ENCODE results near the gene RSPRY1.
"Not testable (repeated sequence)": the region's sequence is repeated elsewhere in the genome, so short reads cannot be mapped to it uniquely, and the experiment has no call there.

Gene RSPRY1

DNA sequence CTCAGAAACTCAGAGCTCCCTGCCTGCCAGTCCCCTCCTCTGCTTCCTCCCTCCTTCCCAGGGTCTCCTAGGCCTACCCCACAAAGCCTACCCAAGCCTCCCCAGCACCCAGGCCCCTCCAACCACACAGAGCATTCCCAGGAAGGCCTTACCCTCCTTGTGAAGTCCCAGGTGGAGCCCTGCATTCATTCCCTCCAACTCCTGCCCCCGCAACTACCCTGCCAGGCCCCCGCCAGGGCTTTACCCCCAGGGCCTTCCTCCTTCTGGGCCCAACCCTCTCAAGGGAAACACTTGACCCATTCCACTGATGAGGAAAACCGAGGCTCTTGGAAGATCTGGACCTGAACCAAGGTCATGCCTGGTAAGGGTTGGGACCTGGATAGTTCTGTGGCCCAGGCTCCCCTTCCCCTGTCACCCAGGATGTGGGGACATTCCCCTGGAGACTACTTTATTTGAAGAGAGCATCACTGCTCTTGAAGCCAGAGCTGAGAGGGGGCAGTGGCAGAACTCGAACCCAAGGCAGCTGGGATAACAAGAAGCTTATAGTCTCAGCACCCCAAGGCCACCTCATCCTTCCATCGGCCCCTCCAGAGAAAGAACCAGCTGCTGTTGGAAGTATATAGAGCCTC lies 85.9 kb downstream of the RSPRY1 start:
- no peak for DNase-seq (ENCODE audit: low read depth)

DNA sequence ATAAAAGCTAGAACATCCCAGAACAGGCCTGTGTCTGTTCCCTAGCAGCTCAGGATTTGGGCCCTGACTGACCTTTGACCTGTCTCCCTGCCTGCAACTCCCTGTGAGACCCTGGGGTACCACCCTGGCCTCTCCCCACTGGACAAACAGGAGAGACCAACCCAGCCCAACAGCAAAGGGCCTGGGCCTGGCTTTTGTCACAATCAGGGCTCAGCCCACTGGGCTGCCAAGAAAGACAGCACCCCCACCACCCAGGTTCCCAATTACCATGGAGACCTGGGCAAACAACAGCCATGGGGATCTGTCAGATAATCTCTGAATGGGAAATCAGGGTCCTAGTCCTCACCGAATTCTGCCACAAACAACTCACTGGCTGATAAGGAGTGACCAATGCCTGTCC lies 87.2 kb downstream of the RSPRY1 start:
- no peak for DNase-seq (ENCODE audit: low read depth)

DNA sequence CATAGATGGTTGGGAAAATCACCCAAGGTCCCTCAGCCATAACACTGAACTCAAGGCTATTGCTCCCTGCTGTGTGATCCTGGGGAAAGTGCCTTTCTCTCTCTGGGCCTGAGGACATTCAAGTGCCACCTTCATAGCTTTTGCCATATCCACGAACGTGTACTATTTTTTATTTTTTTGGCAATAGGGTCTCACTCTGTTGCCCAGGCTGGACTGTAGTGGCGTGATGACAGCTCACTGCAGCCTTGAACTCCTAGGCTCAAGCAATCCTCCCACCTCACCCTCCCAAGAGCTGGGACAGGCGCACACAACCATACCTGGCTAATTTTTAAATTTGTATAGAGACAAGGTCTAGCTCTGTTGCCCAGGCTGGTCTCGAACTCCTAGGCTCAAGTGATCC lies 87.7 kb downstream of the RSPRY1 start:
- DNase-seq (ENCODE audit: low read depth), result no peak

DNA sequence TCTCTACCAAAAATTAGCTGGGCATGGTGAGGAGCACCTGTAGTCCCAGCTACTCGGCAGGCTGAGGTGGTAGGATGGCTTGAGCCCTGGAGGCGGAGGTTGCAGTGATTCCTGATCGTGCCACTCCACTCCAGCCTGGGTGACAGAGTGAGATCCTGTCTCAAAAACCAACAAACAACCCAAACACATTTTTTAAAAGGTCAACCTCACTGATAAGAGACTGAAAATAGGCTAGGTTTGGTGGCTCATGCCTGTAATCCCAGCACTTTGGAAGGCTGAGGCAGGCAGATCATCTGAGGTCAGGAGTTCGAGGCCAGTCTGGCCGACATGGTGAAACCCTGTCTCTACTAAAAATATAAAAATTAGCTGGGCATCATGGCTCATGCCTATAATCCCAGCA lies 89.8 kb downstream of the RSPRY1 start:
- not testable (repeated sequence) for DNase-seq (ENCODE audit: low read depth)

DNA sequence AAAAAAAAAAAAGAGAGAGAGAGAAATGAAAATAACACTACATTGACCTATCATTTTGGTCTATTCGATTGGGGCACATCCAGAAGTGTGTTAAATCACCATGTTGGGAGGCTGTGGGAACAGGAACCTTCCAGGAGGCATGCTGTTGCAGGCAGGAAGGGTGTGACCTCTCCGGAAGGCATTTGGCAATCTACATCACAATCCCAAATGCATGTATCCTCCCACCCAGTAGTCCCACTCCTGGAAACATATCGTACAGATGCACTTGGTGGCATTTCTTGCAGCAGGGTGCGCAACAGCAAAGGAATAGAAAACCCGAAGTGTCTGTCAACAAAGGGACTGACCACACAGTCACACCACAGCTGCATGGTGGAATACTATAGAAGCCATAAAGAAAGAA lies 90.5 kb downstream of the RSPRY1 start:
- DNase-seq (ENCODE audit: low read depth), result no peak

DNA sequence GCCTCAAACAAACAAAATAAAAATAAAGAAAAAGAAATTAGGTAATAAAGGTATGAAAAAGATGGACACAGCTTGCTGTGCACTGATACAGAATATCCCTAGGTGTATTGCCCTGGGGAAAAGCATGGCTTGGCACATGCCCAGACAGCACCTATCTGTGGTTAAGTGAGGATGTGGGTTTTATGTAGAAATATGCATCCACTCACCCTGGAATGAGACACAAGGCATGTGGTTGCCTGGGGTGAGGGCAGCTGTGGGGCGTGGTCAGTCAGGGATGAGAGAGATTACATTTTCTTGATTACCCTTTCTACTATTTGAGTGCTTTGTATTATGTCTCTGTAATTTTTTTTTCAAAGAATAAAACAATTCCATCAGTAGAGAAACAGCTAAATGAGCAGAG lies 91.5 kb downstream of the RSPRY1 start:
- peak; percentile 29 for DNase-seq (ENCODE audit: low read depth)

DNA sequence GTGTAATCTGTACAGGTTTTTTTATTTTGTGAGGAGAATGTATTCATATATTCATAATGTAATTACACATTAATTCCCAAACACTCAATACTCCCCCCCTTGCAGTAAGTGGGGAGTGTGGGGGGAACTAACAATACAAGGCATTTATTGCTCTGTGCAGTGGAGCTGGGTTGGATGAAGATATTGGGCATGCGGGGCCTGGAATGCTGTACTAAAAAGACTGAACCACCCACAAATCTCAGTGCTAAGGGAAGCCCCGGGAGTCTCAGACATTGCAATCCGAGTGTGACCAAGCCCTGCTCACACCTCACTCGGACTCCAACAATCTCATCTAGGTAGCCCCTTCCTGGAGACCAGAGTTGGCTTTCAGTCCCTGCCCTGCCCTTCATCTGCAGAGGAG lies 92.4 kb downstream of the RSPRY1 start:
- DNase-seq (ENCODE audit: low read depth), result no peak

DNA sequence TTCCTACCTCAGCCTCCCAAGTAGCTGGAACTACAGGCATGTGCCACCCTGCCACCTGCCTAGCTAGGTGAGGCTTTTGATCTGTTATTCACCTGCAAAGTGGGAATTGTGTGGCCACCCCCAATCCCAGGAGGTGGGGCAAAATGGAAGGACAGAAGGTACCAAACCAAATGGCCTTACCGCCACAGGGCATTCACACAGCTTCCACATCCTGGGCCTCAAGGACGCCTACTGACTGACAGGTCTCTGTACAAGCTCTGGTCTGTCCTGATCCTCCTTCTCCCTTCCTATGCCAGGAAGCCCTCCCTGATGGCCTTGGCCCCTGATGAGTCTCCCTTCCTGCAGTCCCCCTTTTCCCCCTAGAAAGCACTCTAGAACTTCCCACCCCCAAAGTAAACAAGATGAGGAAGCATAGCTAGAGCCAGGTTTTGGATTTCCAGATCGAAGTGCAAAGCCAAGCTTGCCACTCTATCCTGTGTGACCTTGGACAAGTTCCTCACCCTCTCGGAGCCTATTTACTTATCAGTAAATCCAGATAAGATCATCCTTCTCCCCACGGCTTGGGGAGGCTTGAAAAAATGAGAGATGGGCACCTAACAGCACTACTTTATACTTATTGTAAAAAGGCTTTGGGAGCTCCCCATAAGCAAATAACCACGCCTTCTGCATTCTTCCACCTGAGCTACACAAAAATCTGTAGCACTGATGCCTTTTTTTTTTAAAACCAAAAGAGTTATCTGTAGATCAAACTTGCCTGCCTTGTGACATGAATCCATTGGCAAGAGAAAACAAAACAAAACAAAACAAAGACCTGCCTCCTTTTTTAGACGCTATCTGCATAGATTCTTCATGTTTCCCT lies 93.9 kb downstream of the RSPRY1 start:
- no peak for DNase-seq (ENCODE audit: low read depth)

DNA sequence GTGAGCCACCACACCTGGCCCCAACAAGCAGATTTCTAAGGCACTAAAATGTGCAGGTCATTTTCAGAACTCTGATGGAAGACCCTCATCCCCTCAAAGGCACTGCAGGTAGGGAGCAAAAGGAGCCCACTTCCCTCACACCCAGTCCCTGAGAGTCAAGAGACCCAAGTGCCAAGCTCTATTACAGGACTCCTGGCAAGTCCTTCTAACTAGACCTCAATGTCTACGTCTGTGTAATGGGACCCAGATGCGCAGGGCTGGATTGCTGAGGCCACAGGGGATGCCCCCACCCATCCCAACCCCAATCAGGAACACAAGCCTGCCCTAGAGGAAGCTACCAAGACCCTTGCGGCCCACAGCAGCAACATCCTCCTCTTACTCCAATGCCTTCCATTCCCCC lies 95.7 kb downstream of the RSPRY1 start:
- no peak for DNase-seq (ENCODE audit: low read depth)

DNA sequence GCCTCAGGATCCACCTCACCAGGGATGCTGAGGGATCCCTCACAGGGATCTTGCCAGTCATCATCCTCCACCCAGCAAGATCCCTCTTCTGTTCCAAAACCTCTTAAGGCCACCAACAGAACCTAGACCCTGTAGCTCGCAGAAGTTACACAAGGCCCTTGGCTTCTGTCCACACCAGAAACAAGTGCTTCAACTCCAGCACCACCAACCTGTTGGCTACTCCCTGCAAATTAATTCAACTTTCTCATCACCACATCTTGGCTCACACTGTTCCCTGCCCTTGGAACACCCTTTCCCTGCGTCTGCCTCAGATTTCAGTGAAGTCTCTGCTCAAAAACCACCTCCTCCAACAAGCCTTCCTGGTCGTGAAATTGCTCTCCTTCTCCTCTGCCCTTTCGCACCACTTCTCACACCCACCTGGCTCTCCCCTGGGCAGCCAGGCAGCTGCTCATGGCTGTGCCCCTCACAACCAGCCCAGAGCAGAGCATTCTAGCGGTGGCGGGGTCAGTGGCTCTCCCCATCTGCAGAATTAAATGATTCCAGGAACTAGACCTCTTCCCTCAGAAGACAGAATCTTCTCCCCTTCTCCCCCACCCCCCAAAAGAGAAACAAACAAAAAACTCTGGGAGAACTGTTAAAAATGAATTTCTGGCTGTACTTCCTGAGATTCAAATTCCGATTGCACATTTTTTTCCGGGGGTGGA lies 96.5 kb downstream of the RSPRY1 start:
- DNase-seq (ENCODE audit: low read depth), result no peak

DNA sequence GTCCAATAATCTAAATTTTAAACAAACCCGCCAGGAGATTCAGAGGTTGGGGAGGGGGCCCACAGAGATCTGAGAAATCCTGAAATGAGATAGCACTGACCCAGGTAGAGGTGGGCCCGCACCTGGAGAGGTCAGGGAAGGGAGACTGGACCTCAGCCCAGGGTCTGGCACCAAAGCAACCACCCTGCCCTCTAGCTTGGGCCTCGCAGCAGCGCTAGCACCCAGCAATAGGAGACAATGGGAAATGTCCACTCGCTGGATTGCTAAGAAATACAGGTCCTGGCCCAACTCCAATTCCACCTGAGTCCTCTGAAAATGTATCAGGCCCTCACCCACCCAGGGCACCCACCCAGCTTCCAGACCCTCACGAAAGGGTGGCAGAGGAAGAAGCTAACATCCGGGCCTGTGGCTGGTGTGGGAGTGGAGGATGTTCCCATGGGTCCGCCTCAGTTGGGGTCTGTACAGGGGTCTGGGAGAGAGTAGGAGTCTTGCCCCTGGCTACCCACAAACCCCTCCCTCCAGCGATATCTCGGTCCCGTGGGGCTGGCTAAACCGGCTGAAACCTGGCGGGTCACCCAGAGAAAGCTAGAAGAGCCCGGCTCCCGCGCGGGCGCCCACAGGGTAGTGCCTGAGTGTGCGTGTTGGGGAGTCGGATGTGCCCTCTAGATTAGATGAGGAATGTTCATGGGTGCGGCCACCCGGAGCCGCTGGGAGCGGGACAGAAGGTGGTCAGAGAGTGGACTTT lies 97.3 kb downstream of the RSPRY1 start:
- DNase-seq (ENCODE audit: low read depth), result no peak

DNA sequence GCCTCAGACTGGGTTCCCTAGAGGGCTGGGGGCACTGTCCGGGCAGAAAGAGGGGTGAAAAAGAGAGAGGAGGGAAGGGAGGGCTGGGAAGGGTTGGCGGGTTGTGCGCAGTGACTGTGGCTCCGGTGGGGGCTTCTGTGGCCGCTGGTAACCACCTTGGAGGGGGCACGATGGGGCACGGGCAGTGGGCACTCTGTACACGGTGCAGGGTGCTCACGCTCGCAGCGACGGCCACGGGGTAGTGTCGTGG lies 97.8 kb downstream of the RSPRY1 start:
- no peak for DNase-seq (ENCODE audit: low read depth)

DNA sequence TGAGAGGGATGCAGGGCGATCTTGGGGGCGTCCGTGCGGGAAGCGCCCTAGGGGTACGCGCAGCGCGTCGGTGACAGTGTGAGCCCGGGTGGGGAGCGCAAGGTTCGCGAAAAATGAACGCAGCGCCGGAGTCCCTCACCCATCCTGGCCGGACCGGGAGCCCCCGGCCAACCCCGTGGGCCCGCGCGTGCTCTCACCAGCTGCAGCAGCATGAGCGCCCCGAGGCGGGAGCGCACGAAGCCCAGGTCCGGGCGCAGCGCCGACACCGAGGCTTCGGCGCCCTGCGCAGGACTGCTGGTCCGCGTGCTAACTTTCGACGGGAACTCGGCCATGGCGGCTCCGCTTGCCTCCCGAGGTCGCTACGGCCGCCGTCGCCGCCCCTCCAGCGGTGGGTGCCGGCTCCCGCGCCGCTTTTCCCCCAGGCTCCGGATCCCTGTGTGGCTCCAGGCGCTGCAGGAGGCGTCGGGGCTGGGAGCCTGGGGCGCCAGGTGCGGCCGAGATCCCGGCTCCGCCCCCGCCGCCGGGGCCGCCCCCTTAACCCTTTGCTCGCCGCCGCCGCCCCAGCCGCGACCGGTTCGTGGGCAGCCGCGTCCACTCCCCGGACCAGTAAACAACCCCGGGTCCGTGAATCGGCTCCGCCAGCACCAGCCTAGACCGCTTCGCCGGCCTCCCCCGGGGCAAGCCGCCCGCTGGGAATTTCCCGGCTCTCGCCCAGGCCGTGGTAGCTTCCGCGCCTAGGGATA lies 98.3 kb downstream of the RSPRY1 start, which contains the start of gene PLLP:
PLLP (minus strand) TSS at position 464 of the 743 bp plus-strand sequence; CDS start at position 332, 132 bp downstream.
- DNase-seq (ENCODE audit: low read depth), result peak; percentile 19

DNA sequence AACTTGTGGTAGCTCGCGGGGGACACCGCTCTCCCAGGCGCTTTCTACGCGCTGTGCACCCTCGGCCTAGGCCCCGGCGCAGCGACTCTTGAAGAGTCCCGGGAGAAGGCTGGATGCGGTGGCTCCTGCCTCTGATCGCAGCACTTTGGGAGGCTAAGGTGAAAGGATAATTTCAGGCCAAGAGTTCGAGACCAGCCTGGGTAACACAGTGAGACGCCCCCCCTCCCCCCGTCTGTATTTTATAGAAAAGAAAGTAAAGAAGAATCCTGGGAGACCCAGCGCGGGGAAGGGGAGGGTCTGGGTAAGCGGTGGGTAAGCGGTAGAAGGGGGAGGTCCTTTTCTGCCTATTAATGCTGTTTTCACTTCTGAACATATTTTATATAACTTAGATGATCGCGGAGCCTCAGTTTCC lies 98.8 kb downstream of the RSPRY1 start:
- DNase-seq (ENCODE audit: low read depth), result no peak

DNA sequence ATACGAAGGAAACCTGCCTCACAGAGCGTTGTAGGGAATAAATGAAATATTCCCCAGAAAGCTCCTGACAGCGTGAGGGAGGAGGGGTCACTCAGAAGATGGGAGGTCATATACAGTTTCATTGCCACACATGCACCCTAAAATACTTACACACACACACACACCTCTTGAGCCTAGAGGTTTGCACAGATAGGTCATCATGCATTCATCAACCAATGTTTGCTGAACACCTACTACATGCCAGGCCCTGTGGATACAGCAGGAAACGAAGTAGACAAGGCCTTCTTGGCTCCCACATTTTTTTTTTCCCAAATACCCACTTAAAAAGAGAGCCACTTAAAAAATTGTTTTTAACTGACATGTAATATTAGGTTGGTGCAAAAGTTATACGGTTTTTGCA lies 99.2 kb downstream of the RSPRY1 start:
- DNase-seq (ENCODE audit: low read depth), result no peak

DNA sequence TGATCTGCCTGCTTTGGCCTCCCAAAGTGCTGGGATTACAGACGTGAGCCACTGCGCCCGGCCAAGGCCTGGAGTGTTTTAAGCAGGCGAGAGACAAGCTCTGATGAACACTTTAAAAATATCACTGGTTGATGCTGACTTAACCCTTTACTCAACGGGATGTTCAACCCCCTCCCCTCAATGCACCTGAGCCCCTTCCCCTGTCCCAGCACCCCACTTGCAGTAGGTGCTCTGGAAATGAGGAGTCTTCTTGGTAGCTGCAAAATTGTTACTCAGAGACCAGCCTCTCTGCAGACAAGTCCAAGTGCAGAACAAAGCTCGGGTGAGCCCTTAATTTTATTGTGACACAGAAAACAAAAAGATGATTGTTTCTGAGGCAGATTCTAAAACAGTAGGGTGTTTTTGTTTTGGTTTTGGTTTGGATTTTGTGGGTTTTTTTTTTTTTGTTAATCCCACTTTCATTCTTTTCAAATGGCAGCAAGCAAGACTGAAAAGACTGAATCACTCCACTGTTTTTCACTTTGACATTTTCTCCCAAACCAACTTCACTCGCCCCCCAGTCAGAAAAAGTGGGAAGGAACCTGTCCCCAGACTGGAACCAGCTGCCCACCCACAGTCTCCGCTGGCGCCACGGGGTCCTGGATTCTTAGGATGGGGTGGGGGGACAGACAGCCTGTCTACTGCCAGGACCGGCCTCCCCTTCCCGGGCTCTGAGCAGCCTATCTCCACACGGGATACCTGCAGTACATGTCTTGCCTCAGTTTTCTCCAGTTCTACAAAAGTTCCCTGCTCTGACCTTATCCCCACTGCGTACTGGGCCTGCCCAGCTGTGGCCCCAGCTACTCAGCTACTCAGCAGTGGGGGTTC lies 103.5 kb downstream of the RSPRY1 start:
- no peak for DNase-seq (ENCODE audit: low read depth)

Data from activated T-cell treated with anti-CD3 and anti-CD28 coated beads for 1 hour (primary cell).